Measurements from ENCODE around the gene FILIP1L. TPM values are rescaled to one million over a fixed set of nuclear protein-coding genes. Genes with fewer than 3 reads are reported as not detected.

The FILIP1L gene
- polyA plus RNA-seq, 2 donors = 2.6 to 6.9 TPM

DNA sequence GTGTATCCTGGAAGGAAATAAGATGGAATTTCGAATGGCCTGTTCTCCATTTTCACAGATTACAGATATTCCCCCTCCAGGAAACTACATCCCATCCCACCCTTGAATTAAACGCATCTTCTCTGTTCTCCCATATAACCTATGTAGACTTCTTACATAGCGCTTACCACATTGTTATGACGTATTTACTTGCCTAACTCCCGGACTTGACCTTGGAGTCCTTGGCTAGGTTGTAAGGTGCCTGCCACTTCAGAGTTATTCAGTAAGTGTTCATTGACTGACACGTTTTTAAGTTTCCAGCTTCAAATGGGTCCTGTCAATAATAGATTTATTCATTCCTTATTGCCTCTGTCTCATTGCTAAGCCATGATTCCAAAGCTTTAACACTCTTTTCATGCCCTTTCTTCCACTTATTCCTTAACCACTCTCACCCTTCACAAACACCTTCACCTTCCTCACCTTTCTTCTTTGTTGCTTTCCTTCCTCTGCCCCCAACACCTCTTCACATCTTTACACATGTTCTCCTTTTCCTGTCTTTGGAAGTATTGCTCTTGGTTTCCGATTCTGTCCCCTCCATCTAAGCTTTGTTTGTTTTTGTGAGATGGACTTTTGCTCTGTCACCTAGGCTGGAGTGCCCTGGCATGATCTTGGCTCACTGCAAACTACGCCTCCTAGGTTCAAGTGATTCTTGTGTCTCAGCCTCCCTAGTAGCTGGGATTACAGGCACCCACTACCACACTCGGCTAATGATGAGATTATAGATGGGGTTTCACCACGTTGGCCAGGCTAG, 158.3 kb downstream of the FILIP1L start:
- 91 to 93% methylated on average over 10 of the region's 10 CpGs for WGBS, 2 donors
- Histone ChIP-seq H3K27ac (ENCODE audit: low read depth in 2 of 2, low read length in 1 of 2) (no peak overlapping the region), H3K4me1 (ENCODE audit: control insufficient read depth in 2 of 2, insufficient read depth in 2 of 2, low read length in 1 of 2) (no peaks in the 10 kb centered on the region), H3K36me3 (ENCODE audit: control insufficient read depth in 2 of 2, insufficient read depth in 2 of 2, low read length in 1 of 2) (no peaks in the 10 kb centered on the region), H3K4me3 (ENCODE audit: low read depth in 1 of 2, low read length in 2 of 2) (no peak overlapping the region), H3K9me3 (ENCODE audit: control insufficient read depth in 2 of 2, insufficient read depth in 1 of 2, low read depth in 1 of 2, low read length in 1 of 2) (no peaks in the 10 kb centered on the region), H3K27me3 (ENCODE audit: control insufficient read depth in 1 of 2, insufficient read depth in 2 of 2, low read length in 2 of 2) (no peaks in the 10 kb centered on the region)

DNA sequence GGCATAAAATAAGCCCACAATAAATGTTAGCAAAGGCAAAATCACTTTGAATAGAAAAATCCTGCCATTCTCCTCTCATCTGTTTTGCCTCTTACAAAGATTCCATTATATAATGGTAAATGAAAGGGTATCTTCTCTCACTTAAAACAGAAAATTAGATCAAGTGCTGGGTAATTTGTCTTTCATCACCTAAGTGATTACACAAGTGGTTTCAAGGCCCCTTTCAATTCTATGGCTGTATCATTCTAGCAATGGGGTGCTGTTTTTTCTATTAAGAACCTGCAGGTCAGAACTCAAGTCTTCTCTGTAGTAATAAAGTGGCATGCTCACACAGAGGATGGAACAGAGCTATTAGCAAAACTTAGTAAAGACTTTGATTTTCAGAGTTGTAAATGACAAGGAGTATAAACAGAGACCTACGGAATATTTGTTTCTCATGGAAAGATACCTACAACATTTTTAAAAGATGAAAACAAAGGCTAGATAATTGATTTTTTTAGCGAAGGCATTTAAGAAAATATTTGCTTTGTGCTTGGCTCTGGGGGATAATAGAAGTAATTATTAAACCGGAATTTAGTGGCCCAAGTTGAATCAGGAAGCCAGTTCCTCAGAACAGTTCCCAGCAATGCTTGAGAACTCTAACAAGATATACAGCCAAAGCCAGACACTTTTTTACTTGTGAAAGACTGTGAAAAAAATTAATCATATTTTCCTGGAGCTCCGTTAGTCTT, 159.2 kb downstream of the FILIP1L start:
- H3K9me3 ChIP-seq (ENCODE audit: control insufficient read depth in 2 of 2, insufficient read depth in 1 of 2, low read depth in 1 of 2, low read length in 1 of 2) = no peaks in the 10 kb centered on the region
- 59 to 76% methylated on average over 4 of the region's 4 CpGs for WGBS, 2 donors
- H3K4me3 ChIP-seq (ENCODE audit: low read depth in 1 of 2, low read length in 2 of 2) = no peak overlapping the region
- no peaks in the 10 kb centered on the region for H3K36me3 ChIP-seq (ENCODE audit: control insufficient read depth in 2 of 2, insufficient read depth in 2 of 2, low read length in 1 of 2)
- no peaks in the 10 kb centered on the region for H3K4me1 ChIP-seq (ENCODE audit: control insufficient read depth in 2 of 2, insufficient read depth in 2 of 2, low read length in 1 of 2)
- no peaks in the 10 kb centered on the region for H3K27me3 ChIP-seq (ENCODE audit: control insufficient read depth in 1 of 2, insufficient read depth in 2 of 2, low read length in 2 of 2)
- no peak overlapping the region for H3K27ac ChIP-seq (ENCODE audit: low read depth in 2 of 2, low read length in 1 of 2)

DNA sequence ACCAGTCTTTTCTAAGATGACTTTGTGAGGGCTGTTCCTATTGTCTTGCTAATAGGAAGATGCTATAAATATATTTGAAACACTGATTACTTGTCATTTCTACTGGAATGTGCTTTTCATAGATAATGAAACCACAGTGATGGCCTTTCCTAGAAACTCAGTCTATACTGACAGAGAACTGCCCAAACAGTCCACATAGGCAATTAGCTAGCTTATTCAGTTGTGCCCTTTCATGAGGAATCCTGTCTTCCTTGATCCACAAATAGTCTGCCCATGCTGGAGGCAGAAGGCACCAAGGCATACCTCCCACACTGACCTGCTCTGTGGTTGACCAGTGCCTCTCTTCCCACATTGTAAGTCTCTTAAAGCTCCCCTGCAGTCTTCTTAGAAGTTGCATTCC, 160.7 kb downstream of the FILIP1L start:
- Histone ChIP-seq H3K4me3 (ENCODE audit: low read depth in 1 of 2, low read length in 2 of 2) (no peak overlapping the region), H3K36me3 (ENCODE audit: control insufficient read depth in 2 of 2, insufficient read depth in 2 of 2, low read length in 1 of 2) (no peaks in the 10 kb centered on the region), H3K27me3 (ENCODE audit: control insufficient read depth in 1 of 2, insufficient read depth in 2 of 2, low read length in 2 of 2) (no peaks in the 10 kb centered on the region), H3K4me1 (ENCODE audit: control insufficient read depth in 2 of 2, insufficient read depth in 2 of 2, low read length in 1 of 2) (no peaks in the 10 kb centered on the region), H3K9me3 (ENCODE audit: control insufficient read depth in 2 of 2, insufficient read depth in 1 of 2, low read depth in 1 of 2, low read length in 1 of 2) (no peaks in the 10 kb centered on the region), H3K27ac (ENCODE audit: low read depth in 2 of 2, low read length in 1 of 2) (no peak overlapping the region)

DNA sequence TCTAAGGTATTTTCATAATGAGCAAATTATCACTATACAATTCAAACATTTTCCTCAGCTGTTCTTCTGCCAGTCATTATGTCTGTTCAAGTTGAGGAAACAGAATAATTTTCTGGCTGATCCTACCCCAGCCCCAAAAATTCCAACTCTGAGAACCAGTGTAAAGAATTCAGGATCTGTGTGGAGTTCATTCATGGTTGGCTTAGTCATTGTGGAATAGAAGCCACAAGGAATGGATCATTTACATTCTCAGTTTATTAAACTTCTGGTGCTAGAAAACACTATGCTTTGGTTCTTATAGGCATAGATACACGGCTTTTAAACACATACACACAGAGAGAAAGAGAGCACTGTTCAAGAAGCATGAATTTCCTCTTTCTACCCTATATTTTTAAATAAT, 162.0 kb downstream of the FILIP1L start:
- 89 to 90% methylated on average over 1 of the region's 1 CpG for WGBS, 2 donors
- H3K4me1 ChIP-seq (ENCODE audit: control insufficient read depth in 2 of 2, insufficient read depth in 2 of 2, low read length in 1 of 2) = no peaks in the 10 kb centered on the region
- no peaks in the 10 kb centered on the region for H3K36me3 ChIP-seq (ENCODE audit: control insufficient read depth in 2 of 2, insufficient read depth in 2 of 2, low read length in 1 of 2)
- H3K9me3 ChIP-seq (ENCODE audit: control insufficient read depth in 2 of 2, insufficient read depth in 1 of 2, low read depth in 1 of 2, low read length in 1 of 2) = no peaks in the 10 kb centered on the region
- H3K27me3 ChIP-seq (ENCODE audit: control insufficient read depth in 1 of 2, insufficient read depth in 2 of 2, low read length in 2 of 2) = no peaks in the 10 kb centered on the region
- no peak overlapping the region for H3K27ac ChIP-seq (ENCODE audit: low read depth in 2 of 2, low read length in 1 of 2)
- no peak overlapping the region for H3K4me3 ChIP-seq (ENCODE audit: low read depth in 1 of 2, low read length in 2 of 2)

DNA sequence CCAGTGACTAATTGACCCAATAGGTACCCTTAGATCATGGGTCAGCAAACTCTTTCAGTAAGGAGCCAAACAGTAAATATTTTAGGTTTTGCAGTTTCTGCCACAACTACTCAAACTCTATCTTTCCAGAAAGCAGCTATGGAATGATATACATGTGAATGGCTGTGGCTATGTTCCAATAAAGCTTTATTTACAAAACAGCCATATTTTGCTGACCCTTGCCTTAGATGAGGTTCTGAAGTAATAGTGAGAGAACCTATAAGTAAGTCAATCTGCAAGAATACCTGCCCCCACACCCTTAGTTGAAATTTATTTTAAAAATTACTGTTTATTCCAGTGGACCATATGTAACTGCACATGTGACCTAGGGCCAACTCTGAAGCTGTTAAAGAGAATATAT, 162.6 kb downstream of the FILIP1L start:
- Histone ChIP-seq H3K4me3 (ENCODE audit: low read depth in 1 of 2, low read length in 2 of 2) (no peak overlapping the region), H3K27me3 (ENCODE audit: control insufficient read depth in 1 of 2, insufficient read depth in 2 of 2, low read length in 2 of 2) (no peaks in the 10 kb centered on the region), H3K4me1 (ENCODE audit: control insufficient read depth in 2 of 2, insufficient read depth in 2 of 2, low read length in 1 of 2) (no peaks in the 10 kb centered on the region), H3K9me3 (ENCODE audit: control insufficient read depth in 2 of 2, insufficient read depth in 1 of 2, low read depth in 1 of 2, low read length in 1 of 2) (no peaks in the 10 kb centered on the region), H3K27ac (ENCODE audit: low read depth in 2 of 2, low read length in 1 of 2) (no peak overlapping the region), H3K36me3 (ENCODE audit: control insufficient read depth in 2 of 2, insufficient read depth in 2 of 2, low read length in 1 of 2) (no peaks in the 10 kb centered on the region)

DNA sequence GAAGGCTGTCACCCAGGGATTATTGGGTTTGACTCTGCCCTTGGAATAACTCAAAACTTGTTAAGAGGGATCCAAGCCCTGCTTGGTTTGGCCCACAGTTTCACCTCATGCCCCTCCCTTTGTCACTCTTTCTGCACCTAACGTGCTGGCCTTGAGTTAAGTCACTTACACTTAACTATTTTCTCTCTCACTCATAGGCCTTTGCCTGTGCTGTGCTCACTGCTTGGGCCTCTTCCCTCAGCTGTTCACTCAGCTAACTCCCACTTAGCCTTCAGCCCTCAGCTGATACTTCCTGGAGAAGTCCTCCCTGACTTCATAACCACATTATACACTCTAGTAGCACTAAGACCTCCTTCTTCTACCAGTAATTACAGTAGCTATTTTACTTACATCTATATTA, 163.4 kb downstream of the FILIP1L start:
- H3K4me1 ChIP-seq (ENCODE audit: control insufficient read depth in 2 of 2, insufficient read depth in 2 of 2, low read length in 1 of 2) = no peaks in the 10 kb centered on the region
- no peaks in the 10 kb centered on the region for H3K9me3 ChIP-seq (ENCODE audit: control insufficient read depth in 2 of 2, insufficient read depth in 1 of 2, low read depth in 1 of 2, low read length in 1 of 2)
- WGBS, 2 donors = 60 to 67% methylated on average over 1 of the region's 1 CpG
- H3K36me3 ChIP-seq (ENCODE audit: control insufficient read depth in 2 of 2, insufficient read depth in 2 of 2, low read length in 1 of 2) = no peaks in the 10 kb centered on the region
- no peak overlapping the region for H3K27ac ChIP-seq (ENCODE audit: low read depth in 2 of 2, low read length in 1 of 2)
- no peaks in the 10 kb centered on the region for H3K27me3 ChIP-seq (ENCODE audit: control insufficient read depth in 1 of 2, insufficient read depth in 2 of 2, low read length in 2 of 2)
- no peak overlapping the region for H3K4me3 ChIP-seq (ENCODE audit: low read depth in 1 of 2, low read length in 2 of 2)

DNA sequence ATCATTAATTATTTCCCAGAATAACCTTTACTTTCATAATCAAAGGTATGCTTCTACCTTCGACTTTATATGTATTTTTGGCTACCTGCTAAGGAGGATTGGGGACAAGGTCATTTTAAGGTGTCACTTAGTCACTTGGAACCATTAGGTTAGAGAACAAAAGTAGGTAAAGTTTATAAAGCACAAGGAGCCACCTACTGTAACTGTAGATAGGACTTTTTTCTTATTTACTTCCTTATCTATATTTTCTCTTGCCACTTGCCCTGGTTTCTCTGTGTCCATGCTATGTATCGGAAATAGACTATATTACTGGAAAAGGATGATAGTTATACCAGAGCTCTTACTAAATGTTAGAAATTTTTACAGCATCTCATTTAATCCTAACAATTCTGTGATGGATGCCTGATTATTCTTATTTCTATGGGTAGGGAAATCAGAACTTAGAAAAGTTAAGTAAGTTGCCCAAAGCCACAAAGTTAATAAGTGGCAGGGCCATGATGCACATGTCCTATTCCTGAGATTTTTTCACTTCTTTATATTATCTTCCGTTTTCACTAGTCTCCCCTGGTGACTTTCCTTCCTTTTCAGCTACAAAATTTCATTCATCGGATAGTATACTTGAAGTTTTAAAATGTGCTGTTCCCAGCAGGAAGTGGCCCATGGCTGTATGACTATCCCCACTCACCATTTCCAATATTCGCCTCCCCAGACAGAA, 164.2 kb downstream of the FILIP1L start:
- H3K9me3 ChIP-seq (ENCODE audit: control insufficient read depth in 2 of 2, insufficient read depth in 1 of 2, low read depth in 1 of 2, low read length in 1 of 2) = no peaks in the 10 kb centered on the region
- no peaks in the 10 kb centered on the region for H3K36me3 ChIP-seq (ENCODE audit: control insufficient read depth in 2 of 2, insufficient read depth in 2 of 2, low read length in 1 of 2)
- no peaks in the 10 kb centered on the region for H3K27me3 ChIP-seq (ENCODE audit: control insufficient read depth in 1 of 2, insufficient read depth in 2 of 2, low read length in 2 of 2)
- 81 to 90% methylated on average over 5 of the region's 5 CpGs for WGBS, 2 donors
- H3K4me3 ChIP-seq (ENCODE audit: low read depth in 1 of 2, low read length in 2 of 2) = no peak overlapping the region
- peaks cover 1 to 2% of the 10 kb centered on the region in 2 donors for H3K4me1 ChIP-seq (ENCODE audit: control insufficient read depth in 2 of 2, insufficient read depth in 2 of 2, low read length in 1 of 2)
- H3K27ac ChIP-seq (ENCODE audit: low read depth in 2 of 2, low read length in 1 of 2) = no peak overlapping the region

DNA sequence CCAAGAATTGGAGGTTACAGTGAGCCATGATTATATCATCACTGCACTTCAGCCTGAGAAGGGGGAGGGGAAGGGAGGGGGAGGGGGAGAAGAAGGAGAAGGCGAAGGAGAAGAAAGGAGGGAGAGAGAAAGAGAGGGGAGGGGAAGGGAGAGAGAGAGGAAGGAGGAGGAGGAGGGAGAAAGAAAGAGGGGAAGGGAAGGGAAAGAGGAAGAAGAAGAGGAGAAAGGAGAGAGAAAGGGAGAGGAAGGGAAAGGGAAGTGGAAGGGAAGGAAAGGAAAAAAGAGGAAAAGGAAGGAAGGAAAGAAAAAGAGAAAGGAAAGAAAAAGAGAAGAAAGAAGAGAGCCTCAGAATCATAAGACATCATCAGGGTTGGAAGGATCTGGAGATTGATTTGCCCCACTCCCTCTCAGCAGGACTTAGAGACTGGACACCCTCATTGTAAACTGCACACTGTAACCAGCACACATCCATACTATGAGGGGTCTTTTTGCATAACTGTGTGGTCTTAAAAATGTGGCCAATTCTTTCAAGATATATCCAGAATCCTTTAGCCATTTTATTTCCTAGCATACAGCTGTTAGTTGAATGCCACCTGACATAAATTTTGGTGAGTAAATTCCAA, 165.7 kb downstream of the FILIP1L start:
- no peak overlapping the region for H3K4me3 ChIP-seq (ENCODE audit: low read depth in 1 of 2, low read length in 2 of 2)
- H3K9me3 ChIP-seq (ENCODE audit: control insufficient read depth in 2 of 2, insufficient read depth in 1 of 2, low read depth in 1 of 2, low read length in 1 of 2) = no peaks in the 10 kb centered on the region
- H3K27me3 ChIP-seq (ENCODE audit: control insufficient read depth in 1 of 2, insufficient read depth in 2 of 2, low read length in 2 of 2) = no peaks in the 10 kb centered on the region
- WGBS, 2 donors = 89 to 96% methylated on average over 1 of the region's 1 CpG
- no peak overlapping the region for H3K27ac ChIP-seq (ENCODE audit: low read depth in 2 of 2, low read length in 1 of 2)
- peaks cover 5% of the 10 kb centered on the region in 2 donors for H3K4me1 ChIP-seq (ENCODE audit: control insufficient read depth in 2 of 2, insufficient read depth in 2 of 2, low read length in 1 of 2)
- H3K36me3 ChIP-seq (ENCODE audit: control insufficient read depth in 2 of 2, insufficient read depth in 2 of 2, low read length in 1 of 2) = no peaks in the 10 kb centered on the region

DNA sequence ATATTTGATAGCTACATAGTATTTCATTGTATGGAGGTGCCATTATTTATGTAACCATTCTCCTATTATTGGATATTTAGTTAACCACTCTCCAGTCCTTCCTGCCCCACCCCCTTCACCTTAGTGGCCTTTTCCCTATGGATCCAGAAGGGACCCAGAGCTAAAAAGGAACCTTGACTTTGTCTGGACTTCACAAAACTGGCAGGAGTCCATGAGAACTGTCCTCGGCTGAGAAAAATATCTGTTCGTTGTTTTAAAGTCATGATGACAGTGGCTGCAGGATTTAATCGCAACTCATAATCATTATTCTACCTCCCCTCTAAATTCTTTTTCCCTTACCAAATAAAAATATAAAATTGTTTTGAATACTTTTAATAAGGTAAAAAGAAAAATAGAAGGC, 166.9 kb downstream of the FILIP1L start:
- no peak overlapping the region for H3K4me3 ChIP-seq (ENCODE audit: low read depth in 1 of 2, low read length in 2 of 2)
- no peaks in the 10 kb centered on the region for H3K36me3 ChIP-seq (ENCODE audit: control insufficient read depth in 2 of 2, insufficient read depth in 2 of 2, low read length in 1 of 2)
- 75 to 83% methylated on average over 3 of the region's 3 CpGs for whole genome bisulfite sequencing, 2 donors
- H3K9me3 ChIP-seq (ENCODE audit: control insufficient read depth in 2 of 2, insufficient read depth in 1 of 2, low read depth in 1 of 2, low read length in 1 of 2) = no peaks in the 10 kb centered on the region
- no peak overlapping the region for H3K27ac ChIP-seq (ENCODE audit: low read depth in 2 of 2, low read length in 1 of 2)
- H3K27me3 ChIP-seq (ENCODE audit: control insufficient read depth in 1 of 2, insufficient read depth in 2 of 2, low read length in 2 of 2) = no peaks in the 10 kb centered on the region
- peaks cover 5% of the 10 kb centered on the region in 2 donors for H3K4me1 ChIP-seq (ENCODE audit: control insufficient read depth in 2 of 2, insufficient read depth in 2 of 2, low read length in 1 of 2)

Data from esophagus (tissue), 2 donors.